SK-N-SH (cell line): Measurements from ENCODE around the gene CDC42SE1. TPM values are rescaled to one million over a fixed set of nuclear protein-coding genes. Genes with fewer than 3 reads are reported as not detected.

ENCODE experiments used
- CTCF ChIA-PET: fragments of 300-600, 350-600 bp; formaldehyde crosslinking; extraction: SDS; loops from one replicate; lab custom pipeline; 2021; lab: Yijun Ruan, JAX
- POLR2A ChIA-PET: fragments of 350-600 bp; sonication (Branson Sonifier 250); formaldehyde crosslinking; extraction: SDS; loops from one replicate; lab custom pipeline; 2020; ENCODE audit warnings: antibody characterized with exemption, inconsistent platforms; lab: Yijun Ruan, JAX
- DNase-seq: peaks from one replicate; pipeline ENCODE4 v3.0.0; 2012
- H2AFZ ChIP-seq: fragments of 200-600 bp; sonication (generic); 2 replicates; pipeline ENCODE4 v1.8.1; 2016; ENCODE audit warnings: antibody characterized with exemption, mild to moderate bottlenecking, low read depth
- H3F3A ChIP-seq: fragments of 200-600 bp; sonication (generic); replicated peaks from 2 replicates; pipeline ENCODE3; 2016; ENCODE audit warnings: antibody characterized with exemption, mild to moderate bottlenecking; ENCODE audit not compliant: insufficient read depth
- H3K27ac ChIP-seq, 2 experiments: fragments of 200-500 bp in 1 of 2; fragments of 200-600 bp in 1 of 2; sonication (Bioruptor generic) in 1 of 2; sonication (generic), shearing (Covaris generic) in 1 of 2; 2 replicates each; pipeline versions ENCODE4 v1.5.1 to v1.6.1; 2014 to 2016; ENCODE audit warnings: low read depth in 2 of 2, inconsistent platforms in 1 of 2, low read length in 1 of 2, mild to moderate bottlenecking in 1 of 2, mixed read lengths in 1 of 2
- H3K27me3 ChIP-seq: fragments of 200-600 bp; sonication (generic), shearing (Covaris generic); 2 replicates; pipeline ENCODE4 v1.6.1; 2016; ENCODE audit warnings: mixed run types; ENCODE audit not compliant: insufficient read depth
- H3K36me3 ChIP-seq, 2 experiments: fragments of 200-500 bp in 1 of 2; fragments of 200-600 bp in 1 of 2; sonication (Bioruptor generic) in 1 of 2; sonication (generic) in 1 of 2; replicated peaks in 1 of 2; 2 replicates each; pipeline versions ENCODE3 to v1.5.1; 2014 to 2016; ENCODE audit warnings: low read length in 1 of 2, mild to moderate bottlenecking in 1 of 2; ENCODE audit not compliant: insufficient read depth in 2 of 2, control insufficient read depth in 1 of 2
- H3K4me1 ChIP-seq, 2 experiments: fragments of 200-500 bp in 1 of 2; fragments of 200-600 bp in 1 of 2; sonication (Bioruptor generic) in 1 of 2; sonication (generic), shearing (Covaris generic) in 1 of 2; 2 replicates each; pipeline versions ENCODE4 v1.5.1 to v1.6.1; 2014 to 2016; ENCODE audit warnings: low read depth in 1 of 2, low read length in 1 of 2, mixed run types in 1 of 2; ENCODE audit not compliant: insufficient read depth in 2 of 2, control insufficient read depth in 1 of 2
- H3K4me2 ChIP-seq: fragments of 200-600 bp; sonication (generic), shearing (Covaris generic); 2 replicates; pipeline ENCODE4 v1.6.1; 2017; ENCODE audit warnings: mixed run types
- H3K4me3 ChIP-seq, 2 experiments: fragments of 200-500 bp in 1 of 2; fragments of 200-600 bp in 1 of 2; sonication (Bioruptor generic) in 1 of 2; sonication (generic), shearing (Covaris generic) in 1 of 2; 2 replicates each; pipeline versions ENCODE4 v1.5.1 to v1.8.1; 2014 to 2016; ENCODE audit warnings: low read depth in 2 of 2, inconsistent platforms in 1 of 2, low read length in 1 of 2, mild to moderate bottlenecking in 1 of 2, mixed read lengths in 1 of 2, moderate library complexity in 1 of 2
- H3K79me2 ChIP-seq: fragments of 200-600 bp; sonication (generic); 2 replicates; pipeline ENCODE4 v1.8.1; 2017; ENCODE audit warnings: mild to moderate bottlenecking; ENCODE audit not compliant: insufficient read depth
- H3K9ac ChIP-seq: fragments of 200-600 bp; sonication (generic); 2 replicates; pipeline ENCODE4 v1.6.1; 2017; ENCODE audit warnings: mixed run types
- H3K9me2 ChIP-seq: fragments of 200-600 bp; sonication (generic); 2 replicates; pipeline ENCODE4 v1.6.1; 2017; ENCODE audit warnings: mixed run types
- H3K9me3 ChIP-seq: fragments of 200-600 bp; sonication (generic); 2 replicates; pipeline ENCODE4 v1.6.1; 2017; ENCODE audit warnings: mixed run types, mild to moderate bottlenecking, moderate library complexity
- H4K20me1 ChIP-seq: fragments of 200-600 bp; sonication (generic); 2 replicates; pipeline ENCODE4 v1.6.1; 2017; ENCODE audit warnings: mild to moderate bottlenecking, mixed run types; ENCODE audit not compliant: insufficient read depth
- CHD2 ChIP-seq: fragments of 150-350 bp; IDR thresholded peaks from 2 replicates; pipeline ENCODE4 v1.6.1; 2018; ENCODE audit warnings: low read length; ENCODE audit not compliant: partially characterized antibody
- FOSL2 ChIP-seq: IDR thresholded peaks from 2 replicates; pipeline ENCODE4 v1.4.0; 2012; ENCODE audit warnings: low read depth, mild to moderate bottlenecking, moderate library complexity, borderline replicate concordance
- FOXJ3 ChIP-seq: sonication (generic); formaldehyde crosslinking; IDR thresholded peaks from 2 replicates; pipeline ENCODE4 v1.5.1; 2020; ENCODE audit warnings: mild to moderate bottlenecking, missing genetic modification reagents
- FOXM1 ChIP-seq: IDR thresholded peaks from 2 replicates; pipeline ENCODE4 v1.4.0; 2012; ENCODE audit warnings: low read depth, mild to moderate bottlenecking
- GABPA ChIP-seq: IDR thresholded peaks from 2 replicates; pipeline ENCODE4 v1.4.0; 2012; ENCODE audit warnings: low read depth, mild to moderate bottlenecking
- GATA2 ChIP-seq: sonication (generic); formaldehyde crosslinking; IDR thresholded peaks from 2 replicates; pipeline ENCODE4 v1.5.0; 2020; ENCODE audit warnings: mild to moderate bottlenecking, missing genetic modification reagents
- JUND ChIP-seq: IDR thresholded peaks from 2 replicates; pipeline ENCODE4 v1.4.0; 2012
- POLR2AphosphoS5 ChIP-seq: IDR thresholded peaks from 2 replicates; pipeline ENCODE4 v1.6.1; 2012; ENCODE audit warnings: low read depth, low read length
- RFX5 ChIP-seq: IDR thresholded peaks from 2 replicates; pipeline ENCODE4 v1.6.1; 2012; ENCODE audit warnings: mild to moderate bottlenecking, improper control_type of control experiment, low read length
- SIN3A ChIP-seq: IDR thresholded peaks from 2 replicates; pipeline ENCODE4 v1.6.1; 2012; ENCODE audit warnings: low read depth, mild to moderate bottlenecking, low read length, moderate library complexity, borderline replicate concordance
- TAF1 ChIP-seq: IDR thresholded peaks from 2 replicates; pipeline ENCODE4 v1.6.1; 2012; ENCODE audit warnings: low read depth, mild to moderate bottlenecking, low read length, moderate library complexity, borderline replicate concordance
- TCF12 ChIP-seq: IDR thresholded peaks from 2 replicates; pipeline ENCODE4 v1.4.0; 2012
- USF2 ChIP-seq: fragments of 150-350 bp; IDR thresholded peaks from 2 replicates; pipeline ENCODE4 v1.6.1; 2017; ENCODE audit warnings: antibody characterized with exemption, low read length, low read depth, borderline replicate concordance
- ZBTB33 ChIP-seq: IDR thresholded peaks from 2 replicates; pipeline ENCODE4 v1.4.0; 2012; ENCODE audit warnings: low read depth, borderline replicate concordance
- WGBS: methylation state at CpG from one replicate; pipeline ENCODE4 v1.1.6; 2017; ENCODE audit warnings: low lambda C conversion rate; 5-methylcytosine and 5-hydroxymethylcytosine counted together
- polyA plus RNA-seq, 3 experiments: library from polyadenylated mRNA; depleted of rRNA; stranded (reverse); fragments of >200 nt; gene quantifications; 2 replicates each; pipeline ENCODE4 v1.2.3, GENCODE V29; 2012
- TF ChIP-seq, protein P1 (sequence below): fragments of 200-600 bp; sonication (generic); IDR thresholded peaks from 2 replicates; pipeline ENCODE4 v1.6.1; 2017; ENCODE audit warnings: antibody characterized with exemption, mild to moderate bottlenecking, moderate library complexity
- TF ChIP-seq, protein P2 (sequence below): IDR thresholded peaks from 2 replicates; pipeline ENCODE4 v1.6.1; 2012; ENCODE audit warnings: mild to moderate bottlenecking, low read depth, low read length, moderate library complexity

The CDC42SE1 gene
- polyA plus RNA-seq, 1 of the 3 experiments (the other 2 are of a cell fraction): 47.8 TPM

- POLR2A ChIA-PET: no interaction called here
- TF ChIP-seq USF2: no peak
- TF ChIP-seq, protein P1, sequence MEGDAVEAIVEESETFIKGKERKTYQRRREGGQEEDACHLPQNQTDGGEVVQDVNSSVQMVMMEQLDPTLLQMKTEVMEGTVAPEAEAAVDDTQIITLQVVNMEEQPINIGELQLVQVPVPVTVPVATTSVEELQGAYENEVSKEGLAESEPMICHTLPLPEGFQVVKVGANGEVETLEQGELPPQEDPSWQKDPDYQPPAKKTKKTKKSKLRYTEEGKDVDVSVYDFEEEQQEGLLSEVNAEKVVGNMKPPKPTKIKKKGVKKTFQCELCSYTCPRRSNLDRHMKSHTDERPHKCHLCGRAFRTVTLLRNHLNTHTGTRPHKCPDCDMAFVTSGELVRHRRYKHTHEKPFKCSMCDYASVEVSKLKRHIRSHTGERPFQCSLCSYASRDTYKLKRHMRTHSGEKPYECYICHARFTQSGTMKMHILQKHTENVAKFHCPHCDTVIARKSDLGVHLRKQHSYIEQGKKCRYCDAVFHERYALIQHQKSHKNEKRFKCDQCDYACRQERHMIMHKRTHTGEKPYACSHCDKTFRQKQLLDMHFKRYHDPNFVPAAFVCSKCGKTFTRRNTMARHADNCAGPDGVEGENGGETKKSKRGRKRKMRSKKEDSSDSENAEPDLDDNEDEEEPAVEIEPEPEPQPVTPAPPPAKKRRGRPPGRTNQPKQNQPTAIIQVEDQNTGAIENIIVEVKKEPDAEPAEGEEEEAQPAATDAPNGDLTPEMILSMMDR: no peak
- TF ChIP-seq SIN3A: no peak
- TF ChIP-seq TAF1: no peak
- TF ChIP-seq GABPA: no peak
- TF ChIP-seq, protein P2, sequence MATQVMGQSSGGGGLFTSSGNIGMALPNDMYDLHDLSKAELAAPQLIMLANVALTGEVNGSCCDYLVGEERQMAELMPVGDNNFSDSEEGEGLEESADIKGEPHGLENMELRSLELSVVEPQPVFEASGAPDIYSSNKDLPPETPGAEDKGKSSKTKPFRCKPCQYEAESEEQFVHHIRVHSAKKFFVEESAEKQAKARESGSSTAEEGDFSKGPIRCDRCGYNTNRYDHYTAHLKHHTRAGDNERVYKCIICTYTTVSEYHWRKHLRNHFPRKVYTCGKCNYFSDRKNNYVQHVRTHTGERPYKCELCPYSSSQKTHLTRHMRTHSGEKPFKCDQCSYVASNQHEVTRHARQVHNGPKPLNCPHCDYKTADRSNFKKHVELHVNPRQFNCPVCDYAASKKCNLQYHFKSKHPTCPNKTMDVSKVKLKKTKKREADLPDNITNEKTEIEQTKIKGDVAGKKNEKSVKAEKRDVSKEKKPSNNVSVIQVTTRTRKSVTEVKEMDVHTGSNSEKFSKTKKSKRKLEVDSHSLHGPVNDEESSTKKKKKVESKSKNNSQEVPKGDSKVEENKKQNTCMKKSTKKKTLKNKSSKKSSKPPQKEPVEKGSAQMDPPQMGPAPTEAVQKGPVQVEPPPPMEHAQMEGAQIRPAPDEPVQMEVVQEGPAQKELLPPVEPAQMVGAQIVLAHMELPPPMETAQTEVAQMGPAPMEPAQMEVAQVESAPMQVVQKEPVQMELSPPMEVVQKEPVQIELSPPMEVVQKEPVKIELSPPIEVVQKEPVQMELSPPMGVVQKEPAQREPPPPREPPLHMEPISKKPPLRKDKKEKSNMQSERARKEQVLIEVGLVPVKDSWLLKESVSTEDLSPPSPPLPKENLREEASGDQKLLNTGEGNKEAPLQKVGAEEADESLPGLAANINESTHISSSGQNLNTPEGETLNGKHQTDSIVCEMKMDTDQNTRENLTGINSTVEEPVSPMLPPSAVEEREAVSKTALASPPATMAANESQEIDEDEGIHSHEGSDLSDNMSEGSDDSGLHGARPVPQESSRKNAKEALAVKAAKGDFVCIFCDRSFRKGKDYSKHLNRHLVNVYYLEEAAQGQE: no peak
- TF ChIP-seq CHD2: no peak
- TF ChIP-seq RFX5: no peak
- TF ChIP-seq FOSL2: no peak
- TF ChIP-seq POLR2AphosphoS5: no peak
- no peak for TF ChIP-seq TCF12
- Histone ChIP-seq H4K20me1 (no peaks in the 10 kb centered on the region), H3K79me2 (no peaks in the 10 kb centered on the region), H3K9ac (no peak overlapping the region), H3K4me3 (no peak overlapping the region), H3K27me3 (no peaks in the 10 kb centered on the region), H3K27ac (no peak overlapping the region), H3K4me2 (no peak overlapping the region), H2AFZ (no peak overlapping the region), H3F3A (no peaks in the 10 kb centered on the region), H3K4me1 (no peaks in the 10 kb centered on the region), H3K9me3 (no peaks in the 10 kb centered on the region), H3K9me2 (no peaks in the 10 kb centered on the region), H3K36me3 (peaks cover 12 to 23% of the 10 kb centered on the region in 2 experiments)
- CTCF ChIA-PET: interaction anchor here (0.7 kb wide), 1 partner anchor 13 kb away, joined by 3 read pairs; no protein-coding TSS in a partner anchor
- DNase-seq: no peak
- 90% methylated on average over 3 of the region's 3 CpGs for WGBS
Measured at GRCh38 chr1:151035167-151035566, 24.3 kb downstream of the CDC42SE1 start.

GRCh38 chr1:151032164-151032563 is 27.3 kb downstream of the CDC42SE1 start:
- no peaks in the 10 kb centered on the region for H3F3A ChIP-seq
- H3K27ac ChIP-seq: no peak overlapping the region
- no peak overlapping the region for H3K4me2 ChIP-seq
- CTCF ChIA-PET: interaction anchor here (1.5 kb wide), 1 partner anchor 17 kb away, joined by 7 read pairs; no protein-coding TSS in a partner anchor
- DNase-seq: no peak
- H3K27me3 ChIP-seq: no peaks in the 10 kb centered on the region
- no peaks in the 10 kb centered on the region for H3K9me2 ChIP-seq
- H3K4me3 ChIP-seq: no peak overlapping the region
- H3K4me1 ChIP-seq: no peaks in the 10 kb centered on the region
- H3K79me2 ChIP-seq: no peaks in the 10 kb centered on the region
- H3K9ac ChIP-seq: no peak overlapping the region
- H3K9me3 ChIP-seq: no peaks in the 10 kb centered on the region
- POLR2A ChIA-PET: no interaction called here
- no peaks in the 10 kb centered on the region for H4K20me1 ChIP-seq
- 94% methylated on average over 8 of the region's 8 CpGs for WGBS
- peaks cover 18 to 35% of the 10 kb centered on the region in 2 experiments for H3K36me3 ChIP-seq
- no peak overlapping the region for H2AFZ ChIP-seq
- no peak for TF ChIP-seq FOXJ3 (CRISPR knock-in tag)
- TF ChIP-seq TCF12: no peak
- TF ChIP-seq JUND: no peak
- TF ChIP-seq FOXM1: no peak
- no peak for TF ChIP-seq ZBTB33
- no peak for TF ChIP-seq FOSL2
- TF ChIP-seq GATA2 (CRISPR knock-in tag): no peak
- TF ChIP-seq GABPA: no peak
- TF ChIP-seq, protein P2: no peak
